ENCODE results near the gene ARHGEF2.
"Not testable (repeated sequence)": the region's sequence is repeated elsewhere in the genome, so short reads cannot be mapped to it uniquely, and the experiment has no call there.

The ARHGEF2 gene

DNA sequence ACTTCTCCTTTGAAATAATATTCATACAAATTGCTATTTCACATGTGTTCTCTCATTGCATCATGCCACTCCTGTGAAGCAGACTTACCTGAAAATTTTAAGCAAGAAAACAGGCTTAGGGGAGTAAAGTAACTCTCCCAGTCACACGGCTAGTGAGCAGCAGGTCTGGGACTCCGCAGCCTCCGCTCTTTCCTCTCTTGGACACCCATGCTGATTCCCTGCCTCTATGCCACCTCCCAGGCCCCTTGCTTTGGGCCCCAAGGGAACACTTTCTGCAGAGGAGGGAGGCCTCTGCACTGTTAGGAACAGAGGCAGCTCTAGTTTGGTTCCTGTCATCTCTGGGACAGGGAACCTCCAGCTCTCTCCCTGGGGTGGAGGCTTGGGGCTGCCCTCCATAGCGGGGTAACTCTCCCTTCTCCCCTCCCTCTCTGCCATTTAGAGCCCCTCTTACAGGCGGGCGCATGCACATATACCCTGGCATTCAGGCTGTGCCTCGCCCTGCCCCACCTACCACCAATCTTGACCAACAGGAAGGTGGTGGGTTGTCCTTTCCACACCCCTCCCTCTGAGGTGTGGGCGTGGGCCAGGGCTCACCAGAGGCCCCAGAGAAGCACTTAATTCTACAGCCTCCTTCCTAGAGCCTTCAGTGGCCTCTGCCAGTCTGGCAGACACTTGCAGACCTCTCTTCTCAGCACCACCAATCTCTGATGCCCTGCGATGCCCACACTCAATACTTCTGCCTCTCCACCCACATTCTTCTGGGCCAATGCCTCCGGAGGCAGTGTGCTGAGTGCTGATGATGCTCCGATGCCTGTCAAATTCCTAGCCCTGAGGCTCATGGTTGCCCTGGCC lies 37.1 kb downstream of the ARHGEF2 start, which contains the start of gene RXFP4:
RXFP4 (plus strand) TSS at position 646 of the 852 bp plus-strand sequence; CDS start at position 718, 72 bp downstream.
- no peak for DNase-seq

DNA sequence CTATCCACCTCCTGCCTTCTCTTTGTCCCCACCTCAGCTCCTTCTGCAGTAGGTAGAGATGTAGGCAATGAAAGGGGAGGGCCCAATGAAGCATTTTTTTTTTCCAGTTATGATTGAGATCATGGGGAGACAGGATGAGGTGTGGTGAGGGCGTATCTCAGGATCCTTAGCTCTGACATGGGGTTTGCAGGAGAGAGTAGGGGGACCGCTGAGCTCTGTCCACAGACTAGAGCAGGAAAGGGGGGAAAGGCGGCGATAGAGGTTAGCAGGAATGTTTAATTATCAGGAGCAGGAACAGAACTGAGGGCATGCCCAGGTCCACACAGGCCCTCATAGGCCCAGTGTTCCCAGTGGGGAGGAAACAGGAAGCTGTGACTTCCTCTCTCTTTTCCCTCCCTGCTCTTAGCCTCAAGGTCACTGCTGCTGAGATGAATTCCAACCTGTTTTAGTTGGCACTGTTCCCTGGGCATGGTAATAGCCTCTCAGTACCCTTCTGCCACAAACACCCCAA lies 37.8 kb downstream of the ARHGEF2 start:
- no peak for DNase-seq

DNA sequence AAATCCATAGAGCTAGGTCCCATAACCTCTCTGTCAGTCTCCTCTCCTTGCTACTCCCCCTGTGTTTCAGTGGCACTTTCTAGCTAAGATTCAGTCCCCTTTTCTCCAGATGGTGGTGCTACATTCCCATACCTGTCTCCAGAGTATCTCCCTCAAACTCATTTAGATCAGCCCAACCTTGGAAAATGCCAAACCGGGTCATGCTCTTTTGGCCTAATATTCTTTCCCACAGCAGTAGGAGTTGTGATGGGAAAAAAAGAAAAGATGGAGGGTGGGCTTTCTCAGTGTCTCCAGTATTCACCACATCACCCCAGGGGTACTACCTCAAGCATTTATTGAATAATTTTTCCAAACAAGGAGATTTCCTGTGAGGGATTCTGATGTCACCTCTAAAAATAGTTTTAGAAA lies 40.1 kb downstream of the ARHGEF2 start:
- peak in 1 of 2 donors; percentile 34 for DNase-seq

DNA sequence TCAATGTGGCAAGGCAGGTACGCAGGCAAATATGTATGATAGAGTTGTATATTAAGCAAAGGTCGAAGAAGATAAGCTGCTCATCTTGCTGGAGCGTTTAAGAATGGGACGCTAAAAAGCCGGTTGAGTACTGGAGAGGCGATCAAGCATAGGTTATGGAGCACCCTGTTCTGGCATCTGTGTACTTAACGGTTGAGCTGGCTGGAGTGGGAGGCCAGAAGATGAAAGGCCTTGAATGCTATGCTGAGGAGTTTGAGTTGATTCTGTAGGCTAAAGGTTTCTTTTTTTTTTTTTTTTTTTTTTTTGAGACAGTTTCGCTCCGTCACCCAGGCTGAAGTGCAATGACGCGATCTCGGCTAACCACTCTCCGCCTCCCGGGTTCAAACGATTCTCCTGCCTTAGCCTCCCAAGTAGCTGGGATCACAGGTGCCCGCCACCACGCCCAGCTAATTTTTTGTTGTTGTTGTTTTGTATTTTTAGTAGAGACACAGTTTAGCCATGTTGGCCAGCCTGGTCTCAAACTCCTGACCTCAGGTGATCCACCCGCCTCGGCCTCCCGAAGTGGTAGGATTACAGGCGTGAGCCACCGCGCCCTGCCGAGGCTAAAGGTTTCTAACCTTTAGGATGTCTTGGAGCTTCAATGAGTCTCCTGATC lies 43.3 kb downstream of the ARHGEF2 start:
- DNase-seq, result no peak

DNA sequence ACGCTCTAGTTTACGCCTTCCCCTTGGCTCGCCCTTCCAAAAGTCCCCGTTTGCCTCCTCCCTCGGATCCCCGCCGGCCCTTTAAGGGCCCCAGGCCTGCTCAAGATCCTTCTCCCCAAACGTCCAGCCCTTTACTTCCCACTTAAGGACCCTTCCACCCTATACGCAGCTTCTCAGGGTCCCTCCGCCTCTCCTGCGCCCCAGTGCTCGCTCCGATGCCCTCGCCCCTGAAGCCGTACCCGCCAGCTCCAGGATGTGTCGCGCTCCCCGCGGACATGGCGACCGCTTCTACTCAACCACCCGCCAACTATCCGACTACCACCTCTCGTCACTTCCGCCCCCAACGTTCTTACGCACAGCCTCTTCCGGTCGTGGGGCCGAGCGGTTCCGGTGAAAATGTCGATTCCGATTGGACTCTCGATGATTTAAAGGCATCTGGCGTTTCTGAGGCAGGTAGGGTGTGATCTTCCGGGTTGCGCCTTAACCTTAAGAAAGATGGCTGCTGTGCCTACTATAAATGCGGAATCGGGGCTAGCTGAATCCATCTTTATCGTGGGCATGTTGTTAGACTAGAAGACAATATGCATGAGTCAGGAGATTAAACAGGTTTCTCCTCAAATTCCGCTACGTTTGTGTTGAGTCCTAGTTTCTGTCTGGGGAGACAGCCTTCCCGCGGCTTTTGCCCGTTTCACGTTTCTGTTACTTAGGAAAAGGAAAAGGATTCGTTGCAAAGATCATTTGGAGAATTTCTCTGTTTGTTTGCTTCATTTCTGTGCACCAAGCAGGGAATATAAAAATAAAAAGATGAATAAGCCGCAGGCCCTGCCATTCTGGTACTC lies 44.0 kb downstream of the ARHGEF2 start, which contains the start of gene KHDC4:
KHDC4 (minus strand) TSS at position 317 of the 839 bp plus-strand sequence; CDS start at position 277, 40 bp downstream.
- peak; percentile 92 to 93 for DNase-seq

DNA sequence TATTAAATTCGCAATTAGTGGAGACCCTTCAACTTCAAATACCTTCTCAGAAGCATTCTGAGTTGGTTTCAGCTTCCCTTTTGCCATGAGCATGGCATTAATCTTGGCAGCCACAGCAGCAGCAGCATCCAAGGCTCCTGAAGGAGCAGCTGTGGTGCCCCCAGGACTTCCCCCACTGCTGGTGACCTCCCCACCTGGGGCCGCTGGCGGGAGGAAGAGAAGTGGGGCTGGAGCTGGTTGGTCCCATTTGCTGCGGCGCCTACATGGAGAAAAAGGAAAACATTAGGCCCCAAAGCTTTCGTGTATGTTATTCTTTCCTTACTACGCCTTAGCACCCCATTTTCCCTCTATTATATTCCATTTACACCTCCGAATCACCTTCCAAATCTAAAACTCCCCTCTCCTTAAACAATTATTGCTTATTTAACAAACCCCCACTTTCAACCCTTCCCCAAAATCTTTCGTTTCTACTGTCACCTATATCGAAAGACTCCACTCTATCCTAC lies 44.7 kb downstream of the ARHGEF2 start:
- DNase-seq, result no peak

DNA sequence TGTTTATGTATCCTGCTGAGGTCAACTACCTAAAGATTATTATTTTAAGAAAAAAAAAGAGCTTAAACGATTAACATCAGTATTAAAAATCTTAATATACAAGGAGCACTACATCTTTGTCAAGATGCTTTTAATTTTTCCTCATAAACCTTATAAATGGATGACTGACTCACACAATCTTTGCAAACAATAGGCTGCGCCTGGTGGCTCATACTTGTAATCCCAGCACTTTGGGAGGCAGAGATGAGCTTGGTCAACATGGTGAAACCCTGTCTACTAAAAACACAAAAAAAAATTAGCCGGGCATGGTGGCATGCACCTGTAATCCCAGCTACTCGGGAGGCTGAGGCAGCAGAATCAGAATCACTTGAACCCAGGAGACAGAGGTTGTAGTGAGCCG lies 45.9 kb downstream of the ARHGEF2 start:
- DNase-seq, result no peak

DNA sequence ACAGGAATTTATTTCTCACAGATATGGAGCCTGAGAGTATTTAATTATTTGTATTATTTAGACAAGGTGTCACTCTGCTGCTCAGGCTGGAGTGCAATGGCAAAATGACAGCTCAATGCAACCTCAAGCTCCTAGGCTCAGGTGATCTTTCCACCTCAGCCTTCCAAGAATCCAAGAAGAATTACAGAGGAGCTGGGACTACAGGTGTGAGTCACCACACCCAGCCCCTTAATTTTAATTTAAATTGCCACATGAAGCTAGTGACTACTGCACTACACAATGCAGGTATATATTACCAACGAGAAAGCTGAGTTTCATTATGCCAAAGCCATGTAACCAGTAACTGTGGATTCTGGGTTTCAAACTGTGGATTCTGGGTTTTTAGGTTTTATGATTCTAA lies 46.3 kb downstream of the ARHGEF2 start:
- no peak for DNase-seq

DNA sequence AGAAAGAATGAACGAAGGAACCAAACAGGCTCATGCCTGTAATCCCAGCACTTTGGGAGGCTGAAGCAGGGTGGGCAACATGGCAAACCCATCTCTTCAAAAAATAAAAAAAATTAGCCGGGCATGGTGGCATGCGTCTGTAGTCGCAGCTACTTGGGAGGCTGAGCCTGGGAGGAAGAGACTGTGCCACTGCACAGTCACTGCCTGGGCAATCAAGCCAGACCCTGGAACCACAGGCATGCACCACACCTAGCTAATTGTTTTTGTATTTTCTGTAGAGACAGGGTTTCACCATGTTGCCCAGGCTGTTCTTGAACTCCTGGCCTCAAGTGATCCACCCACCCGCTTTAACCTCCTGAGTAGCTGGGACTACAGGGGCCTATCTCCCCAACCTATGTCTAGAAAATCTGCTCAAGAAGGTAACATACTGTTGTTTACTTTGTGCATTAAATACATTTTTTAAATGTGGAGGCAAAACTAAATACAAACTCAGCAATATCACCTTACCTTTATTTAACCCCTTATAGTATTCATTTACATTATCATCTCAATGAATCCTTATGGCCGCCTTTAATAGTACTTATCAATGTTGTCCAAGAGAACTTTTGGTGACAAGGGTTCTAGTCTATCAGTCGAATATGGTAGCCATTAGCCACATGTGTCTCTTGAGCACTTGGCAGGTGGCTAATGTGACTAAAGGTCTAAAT lies 46.9 kb downstream of the ARHGEF2 start:
- no peak for DNase-seq

DNA sequence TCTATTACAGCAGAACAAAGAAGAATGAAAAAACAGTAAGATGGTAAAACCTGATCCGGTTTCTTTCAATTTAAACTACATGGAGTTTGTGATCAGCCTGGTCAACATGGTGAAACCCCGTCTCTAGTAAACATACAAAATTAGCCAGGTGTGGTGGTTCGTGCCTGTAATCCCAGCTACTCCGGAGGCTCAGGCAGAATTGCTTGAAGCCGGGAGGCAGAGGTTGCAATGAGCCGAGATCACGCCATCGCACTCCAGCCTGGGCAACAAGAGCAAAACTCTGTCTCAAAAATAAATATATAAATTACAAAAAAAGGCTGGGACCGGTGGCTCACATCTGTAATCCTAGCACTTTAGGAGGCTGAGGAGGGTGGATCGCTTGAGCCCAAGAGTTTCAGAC lies 47.6 kb downstream of the ARHGEF2 start:
- not testable (repeated sequence) for DNase-seq

DNA sequence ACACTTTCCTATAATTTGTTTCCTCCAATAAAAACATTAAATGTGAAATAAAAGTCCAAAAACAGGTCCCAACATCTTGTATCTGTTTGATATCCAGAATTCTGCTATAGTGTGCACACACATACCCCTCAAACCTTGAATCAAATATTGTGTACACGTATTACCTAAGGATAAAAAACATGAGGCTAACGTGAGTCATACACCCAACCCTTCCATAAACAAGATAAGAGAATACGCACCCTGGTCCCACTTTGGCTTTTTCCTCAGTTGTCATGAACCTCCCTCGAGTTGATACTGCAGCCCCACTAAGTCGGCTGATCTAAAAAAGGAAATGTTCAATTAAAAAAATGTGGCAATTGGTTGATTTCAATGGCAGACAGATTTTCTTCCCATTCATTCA lies 49.3 kb downstream of the ARHGEF2 start:
- no peak for DNase-seq

DNA sequence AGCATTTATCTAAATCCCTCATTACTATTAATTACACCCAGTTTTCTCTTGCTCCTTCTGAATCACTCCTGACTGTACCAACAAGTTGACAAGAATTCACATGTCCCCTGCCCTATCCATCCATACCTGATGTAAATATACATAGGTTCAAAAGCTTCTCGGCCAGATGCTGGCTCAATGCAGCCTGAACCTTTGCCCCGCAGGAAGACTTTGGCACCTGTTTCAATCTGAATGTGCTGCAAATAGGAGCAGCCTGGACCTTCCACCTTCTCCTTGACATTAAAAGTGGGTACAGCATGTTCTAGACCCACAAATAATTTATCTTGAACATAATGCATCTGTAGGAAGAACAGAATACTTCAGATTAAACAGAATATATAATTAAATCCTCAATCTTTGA lies 52.8 kb downstream of the ARHGEF2 start:
- no peak for DNase-seq

DNA sequence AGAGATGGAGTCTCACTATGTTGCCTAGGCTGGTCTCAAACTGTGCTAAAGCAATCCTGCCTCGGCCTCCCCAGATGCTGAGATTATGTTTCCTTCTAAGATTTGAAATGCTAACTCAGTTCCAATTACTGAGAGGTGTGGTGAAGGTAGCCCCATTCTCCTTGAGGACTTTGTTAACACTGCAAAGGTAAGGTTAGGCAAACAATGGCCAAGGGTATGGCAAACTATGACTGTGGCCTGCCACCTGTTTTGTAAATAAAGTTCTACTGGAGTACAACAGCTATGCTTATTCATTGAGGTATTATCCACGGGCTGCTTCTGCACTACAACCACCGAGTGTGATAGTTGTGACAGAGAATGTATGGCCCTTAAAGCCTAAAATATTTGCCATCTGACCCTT lies 57.6 kb downstream of the ARHGEF2 start:
- no peak for DNase-seq

DNA sequence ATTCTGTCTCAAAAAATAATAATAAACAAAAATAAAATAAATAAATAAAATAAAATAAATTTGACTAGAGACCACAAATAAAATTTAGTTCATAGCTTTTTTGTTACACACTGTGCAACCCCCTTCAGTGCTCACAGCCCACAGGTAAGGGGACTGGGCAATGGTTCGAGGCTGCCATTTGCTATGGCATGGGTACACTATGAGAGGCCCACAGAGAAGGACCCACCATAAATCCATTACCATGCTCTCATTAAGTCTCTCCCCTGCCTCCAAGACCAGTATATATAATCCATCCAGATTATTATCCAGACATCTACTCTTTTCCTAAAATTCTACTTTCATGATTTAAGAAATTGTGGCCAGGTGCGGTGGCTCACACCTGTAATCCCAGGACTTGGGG lies 58.5 kb downstream of the ARHGEF2 start:
- no peak for DNase-seq

DNA sequence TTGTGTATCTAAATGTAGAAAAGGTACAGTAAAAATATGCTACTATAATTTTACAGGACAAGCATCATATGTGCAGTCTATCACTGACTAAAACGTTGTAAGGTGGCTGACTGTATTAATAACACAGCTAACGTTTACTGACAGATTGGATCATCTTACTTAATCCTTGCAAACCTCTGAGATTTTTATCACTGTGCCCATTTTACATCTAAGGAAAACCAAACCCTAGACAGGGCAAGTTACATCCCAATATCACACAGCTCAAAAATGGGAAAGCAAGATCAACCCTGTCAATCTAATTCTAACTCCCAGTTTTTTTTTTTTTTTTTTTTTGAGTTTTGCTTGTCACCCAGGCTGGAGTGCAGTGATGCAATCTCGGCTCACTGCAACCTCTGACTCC lies 59.7 kb downstream of the ARHGEF2 start:
- no peak for DNase-seq

DNA sequence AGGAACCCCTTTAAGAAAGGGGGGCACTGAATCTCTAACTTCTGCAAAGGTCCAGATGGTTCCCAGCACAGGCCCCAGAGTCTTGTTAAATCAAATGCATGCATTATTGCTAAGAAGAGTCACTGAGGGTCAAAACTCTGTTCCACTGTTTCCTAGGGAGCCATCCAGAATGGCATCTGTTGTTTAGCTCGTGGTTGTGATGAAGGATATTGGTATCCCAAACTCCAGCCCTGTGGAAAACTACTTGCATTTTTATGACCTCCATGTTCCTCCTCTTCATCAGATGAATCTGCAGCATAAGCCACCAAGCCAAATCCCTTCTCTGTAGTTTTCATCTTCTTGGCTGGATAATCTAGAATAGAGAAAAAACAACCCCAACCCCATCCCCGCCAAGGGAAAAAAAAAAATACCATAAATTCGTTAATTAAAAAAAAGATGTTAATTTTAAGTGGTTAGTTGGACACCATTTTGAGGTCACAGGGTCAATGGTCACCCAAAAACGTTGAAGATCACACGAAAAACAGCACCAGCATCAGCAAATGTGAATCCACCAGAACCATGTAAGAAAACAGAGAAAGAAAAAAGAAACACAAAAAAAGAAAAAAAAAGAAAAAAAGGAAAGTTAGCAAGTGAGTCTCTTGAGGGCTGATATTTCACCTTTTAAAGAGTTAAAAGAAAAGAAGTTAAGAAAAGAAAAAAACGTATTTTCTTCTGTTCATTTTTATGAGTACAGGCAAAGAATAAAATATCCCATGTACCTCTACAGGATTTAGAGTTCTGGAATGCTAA lies 64.2 kb downstream of the ARHGEF2 start:
- DNase-seq, result no peak

DNA sequence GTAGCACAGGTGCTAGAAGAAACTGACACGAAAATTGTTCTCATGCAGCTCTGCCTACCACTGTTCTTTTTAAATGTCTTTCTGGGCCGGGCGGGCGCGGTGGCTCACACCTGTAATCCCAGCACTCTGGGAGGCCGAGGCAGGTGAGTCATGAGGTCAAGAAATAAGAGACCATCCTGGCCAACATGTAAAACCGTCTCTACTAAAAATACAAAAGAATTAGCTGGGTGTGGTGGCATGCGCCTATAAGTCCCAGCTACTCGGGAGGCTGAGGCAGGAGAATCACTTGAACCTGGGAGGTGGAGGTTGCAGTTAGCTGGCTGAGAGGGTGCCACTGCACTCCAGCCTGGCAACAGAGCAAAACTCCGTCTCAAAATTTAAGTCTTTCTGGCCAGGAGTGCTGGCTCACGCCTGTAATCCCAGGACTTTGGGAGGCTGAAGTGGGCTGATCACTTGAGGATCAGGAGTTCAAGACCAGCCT lies 66.3 kb downstream of the ARHGEF2 start:
- no peak for DNase-seq

DNA sequence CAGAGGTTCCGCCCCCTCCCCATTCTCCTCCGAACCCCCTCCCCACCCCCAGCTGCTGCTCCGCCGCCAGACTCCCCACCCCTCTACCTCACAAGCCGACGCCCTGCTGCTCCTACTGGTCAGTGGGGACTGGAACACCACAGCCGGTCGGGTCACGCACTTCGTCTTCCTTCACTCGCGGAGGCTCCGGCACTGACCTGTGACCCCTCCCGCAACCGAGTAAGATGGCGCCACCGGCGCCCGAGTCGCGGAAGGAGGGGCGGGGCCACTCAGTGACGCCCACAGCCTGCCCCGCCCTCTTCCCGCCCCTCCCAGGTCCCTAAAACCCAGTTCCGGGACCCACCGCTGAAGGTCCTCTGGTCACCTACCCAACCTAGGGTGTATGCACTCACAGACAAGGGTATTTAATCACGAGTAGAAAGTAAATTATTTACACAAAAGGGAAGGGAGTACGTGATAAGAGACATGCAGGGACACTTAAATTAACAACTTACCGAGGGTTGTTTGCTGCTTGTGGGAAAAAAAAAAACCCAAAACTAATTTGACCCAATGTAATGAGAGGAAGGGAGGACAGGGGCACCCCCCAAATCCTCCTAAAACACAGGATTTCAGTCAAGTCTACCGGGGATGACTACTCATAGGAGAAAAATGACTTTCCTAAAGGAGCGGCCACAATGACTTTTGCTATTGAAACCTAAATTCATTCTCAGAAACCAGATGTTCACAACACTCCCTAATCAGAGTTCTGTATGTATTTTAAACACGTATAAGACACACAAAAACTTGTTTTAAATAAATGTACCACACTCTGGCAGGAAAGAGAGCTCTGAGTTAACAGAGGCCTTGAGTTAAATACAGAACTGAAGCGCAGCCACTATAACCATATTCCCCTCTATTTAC lies 66.9 kb downstream of the ARHGEF2 start, which contains the start of gene RIT1:
RIT1 (minus strand) TSS at position 194 of the 900 bp plus-strand sequence. CDS start 588 bp downstream, outside the sequence.
- DNase-seq, result peak; percentile 81 to 83

DNA sequence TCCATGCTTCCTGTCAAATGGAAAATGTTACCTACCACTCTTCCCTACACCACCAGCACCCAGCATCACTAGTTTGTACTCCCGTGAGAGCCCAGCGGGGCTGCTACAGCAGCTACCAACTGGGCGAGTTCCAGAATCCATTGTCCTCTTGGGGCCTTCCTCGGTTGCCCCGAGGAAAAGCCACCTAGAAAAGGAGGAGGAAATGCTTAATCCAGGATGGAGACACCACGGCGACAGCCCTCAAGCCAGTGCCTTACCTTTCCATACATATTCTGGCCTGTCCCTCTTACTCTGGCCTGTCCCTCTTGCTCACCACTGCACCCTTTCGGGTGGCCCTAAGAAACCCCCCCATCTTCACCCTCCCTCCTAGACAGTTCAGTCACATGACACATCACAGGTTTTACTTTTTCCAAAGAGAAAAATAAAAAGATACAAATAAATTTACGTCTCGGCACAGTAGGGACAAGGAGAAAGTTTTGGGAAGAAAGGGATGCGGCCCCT lies 67.7 kb downstream of the ARHGEF2 start:
- DNase-seq, result no peak

DNA sequence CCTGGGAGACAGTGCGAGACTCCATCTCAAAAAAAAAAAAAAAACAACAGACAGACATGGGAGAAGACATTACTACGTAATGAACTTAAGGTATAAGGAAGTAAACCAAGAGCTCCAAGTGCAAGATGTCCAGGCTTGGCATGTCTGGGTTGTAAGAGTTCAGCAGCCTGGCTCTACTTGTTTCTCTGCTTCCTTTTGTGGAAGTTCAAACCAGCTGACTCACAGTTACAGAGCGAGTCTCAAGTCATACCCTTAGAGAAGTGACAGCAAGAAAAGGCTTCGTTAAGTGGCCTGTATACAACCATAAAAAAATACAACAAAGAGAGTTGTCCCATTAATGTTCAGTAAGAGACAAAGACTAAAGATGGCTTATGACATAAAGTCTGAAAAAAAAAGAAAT lies 68.5 kb downstream of the ARHGEF2 start:
- peak in 1 of 2 donors; percentile 12 for DNase-seq

Measured in activated CD4-positive, alpha-beta T cell treated with anti-CD3 and anti-CD28 coated beads for 4 hours (primary cell).